ENCODE data around the gene TTI1.

TTI1 gene

GRCh38 chr20:38032585-38033329, 499 bp downstream of the TTI1 start:
- Histone ChIP-seq H3K9me3 (ENCODE audit: control insufficient read depth, low read length) (no peaks in the 10 kb centered on the region), H3K4me3 (ENCODE audit: extremely low read depth, insufficient read depth, low read length, poor library complexity, severe bottlenecking) (peak overlapping the region; percentile 83), H3K4me1 (ENCODE audit: control insufficient read depth, insufficient read depth, low read length, poor library complexity, severe bottlenecking) (peaks cover 4% of the 10 kb centered on the region), H3K36me3 (ENCODE audit: control insufficient read depth, insufficient read depth, low read length) (peaks cover 31% of the 10 kb centered on the region), H3K27ac (ENCODE audit: low read depth, low read length, severe bottlenecking) (peak overlapping the region; percentile 89)
- WGBS, 2 experiments (ENCODE audit: insufficient coverage in 2 of 2) = 46 to 47% methylated on average over 26 of the region's 28 CpGs

- Histone ChIP-seq H3K4me1 (ENCODE audit: control insufficient read depth, insufficient read depth, low read length, poor library complexity, severe bottlenecking) (peaks cover 4% of the 10 kb centered on the region), H3K36me3 (ENCODE audit: control insufficient read depth, insufficient read depth, low read length) (peaks cover 27% of the 10 kb centered on the region), H3K27ac (ENCODE audit: low read depth, low read length, severe bottlenecking) (no peak overlapping the region), H3K4me3 (ENCODE audit: extremely low read depth, insufficient read depth, low read length, poor library complexity, severe bottlenecking) (no peak overlapping the region), H3K9me3 (ENCODE audit: control insufficient read depth, low read length) (no peaks in the 10 kb centered on the region)
- 100% methylated on average over 1 of the region's 3 CpGs; no CpG with 5 or more reads in 1 of the 2 experiments for WGBS, 2 experiments (ENCODE audit: insufficient coverage in 2 of 2)
Measured at GRCh38 chr20:38031957-38032356, 1.3 kb downstream of the TTI1 start.

GRCh38 chr20:38029453-38029852, 3.8 kb downstream of the TTI1 start:
- Histone ChIP-seq H3K4me1 (ENCODE audit: control insufficient read depth, insufficient read depth, low read length, poor library complexity, severe bottlenecking) (peaks cover 4% of the 10 kb centered on the region), H3K4me3 (ENCODE audit: extremely low read depth, insufficient read depth, low read length, poor library complexity, severe bottlenecking) (no peak overlapping the region), H3K9me3 (ENCODE audit: control insufficient read depth, low read length) (no peaks in the 10 kb centered on the region), H3K36me3 (ENCODE audit: control insufficient read depth, insufficient read depth, low read length) (peaks cover 6% of the 10 kb centered on the region), H3K27ac (ENCODE audit: low read depth, low read length, severe bottlenecking) (no peak overlapping the region)
- WGBS, 2 experiments (ENCODE audit: insufficient coverage in 2 of 2) = 88 to 100% methylated on average over 1 to 2 of the region's 3 CpGs

DNA sequence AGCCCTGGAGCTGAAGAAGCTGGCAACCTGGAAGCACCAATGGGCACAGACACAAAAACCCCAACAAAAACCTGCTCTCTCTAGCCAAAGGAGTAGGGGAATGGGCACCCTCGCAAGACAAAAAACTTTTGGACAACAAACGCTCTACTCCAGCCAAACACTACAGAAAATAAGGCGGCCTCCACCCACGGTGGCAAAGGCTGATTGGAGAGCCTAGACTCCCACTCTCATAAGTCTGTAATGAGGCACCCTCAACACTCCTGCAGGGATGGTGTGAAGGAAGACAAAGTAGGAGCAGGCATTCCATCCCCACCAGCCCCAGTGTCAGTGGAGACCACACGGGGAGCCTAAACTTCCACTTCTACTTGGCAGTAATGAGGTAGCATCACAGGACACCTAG, 8.8 kb downstream of the TTI1 start:
- H3K9me3 ChIP-seq (ENCODE audit: control insufficient read depth, low read length) = peaks cover 5% of the 10 kb centered on the region
- no peak overlapping the region for H3K27ac ChIP-seq (ENCODE audit: low read depth, low read length, severe bottlenecking)
- no peaks in the 10 kb centered on the region for H3K4me1 ChIP-seq (ENCODE audit: control insufficient read depth, insufficient read depth, low read length, poor library complexity, severe bottlenecking)
- H3K36me3 ChIP-seq (ENCODE audit: control insufficient read depth, insufficient read depth, low read length) = peaks cover 19% of the 10 kb centered on the region
- no peak overlapping the region for H3K4me3 ChIP-seq (ENCODE audit: extremely low read depth, insufficient read depth, low read length, poor library complexity, severe bottlenecking)
- 90 to 95% methylated on average over 2 to 3 of the region's 5 CpGs for WGBS, 2 experiments (ENCODE audit: insufficient coverage in 2 of 2)

DNA sequence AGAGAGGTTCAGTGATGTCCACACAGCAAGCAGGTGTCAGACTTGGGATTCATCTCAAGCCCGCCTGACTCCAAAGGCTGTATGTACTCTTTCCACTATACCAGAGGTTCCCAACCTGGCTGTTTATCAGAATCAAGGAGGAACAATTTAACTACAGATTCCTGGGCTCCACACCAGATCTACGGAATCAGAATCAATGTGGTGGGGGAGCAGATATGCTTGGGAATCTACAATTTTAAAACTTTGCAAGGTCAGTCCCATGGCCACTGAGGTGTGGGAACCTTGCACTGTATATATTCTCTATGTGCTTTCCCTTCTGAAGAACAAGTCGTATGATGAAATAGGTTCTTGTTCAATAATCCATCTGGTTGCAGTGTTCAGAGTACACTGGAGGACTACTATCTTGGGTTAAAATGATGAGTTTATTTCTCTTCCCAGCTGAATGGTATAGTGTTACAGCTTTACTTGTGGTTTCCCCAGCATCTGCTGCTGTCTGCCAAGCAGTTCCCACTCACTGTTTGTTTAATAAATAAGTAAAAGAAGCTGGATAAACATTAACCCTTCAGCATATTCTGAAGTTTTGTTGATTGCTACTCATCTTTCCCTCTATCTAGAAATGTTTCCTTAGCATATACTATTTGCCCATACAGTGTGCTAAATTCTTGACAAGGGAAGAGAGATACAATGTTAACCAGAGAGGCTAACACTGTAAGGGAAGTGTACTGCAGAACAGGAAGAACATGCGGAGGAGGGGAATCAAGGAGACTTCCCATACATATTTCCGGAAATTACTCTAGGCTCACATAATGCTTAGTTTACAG, 9.9 kb downstream of the TTI1 start:
- Histone ChIP-seq H3K4me3 (ENCODE audit: extremely low read depth, insufficient read depth, low read length, poor library complexity, severe bottlenecking) (no peak overlapping the region), H3K36me3 (ENCODE audit: control insufficient read depth, insufficient read depth, low read length) (peaks cover 29% of the 10 kb centered on the region), H3K27ac (ENCODE audit: low read depth, low read length, severe bottlenecking) (no peak overlapping the region), H3K9me3 (ENCODE audit: control insufficient read depth, low read length) (peaks cover 14% of the 10 kb centered on the region), H3K4me1 (ENCODE audit: control insufficient read depth, insufficient read depth, low read length, poor library complexity, severe bottlenecking) (no peaks in the 10 kb centered on the region)
- WGBS, 2 experiments (ENCODE audit: insufficient coverage in 2 of 2) = 95 to 96% methylated on average over 3 of the region's 5 CpGs

GRCh38 chr20:38021087-38021772, 12.0 kb downstream of the TTI1 start:
- no peak overlapping the region for H3K27ac ChIP-seq (ENCODE audit: low read depth, low read length, severe bottlenecking)
- no peaks in the 10 kb centered on the region for H3K4me1 ChIP-seq (ENCODE audit: control insufficient read depth, insufficient read depth, low read length, poor library complexity, severe bottlenecking)
- H3K9me3 ChIP-seq (ENCODE audit: control insufficient read depth, low read length) = peaks cover 22% of the 10 kb centered on the region
- H3K4me3 ChIP-seq (ENCODE audit: extremely low read depth, insufficient read depth, low read length, poor library complexity, severe bottlenecking) = no peak overlapping the region
- H3K36me3 ChIP-seq (ENCODE audit: control insufficient read depth, insufficient read depth, low read length) = peaks cover 43% of the 10 kb centered on the region
- WGBS, 2 experiments (ENCODE audit: insufficient coverage in 2 of 2) = 75% methylated on average over 1 of the region's 2 CpGs; no CpG with 5 or more reads in 1 of the 2 experiments

- no peak overlapping the region for H3K4me3 ChIP-seq (ENCODE audit: extremely low read depth, insufficient read depth, low read length, poor library complexity, severe bottlenecking)
- no peak overlapping the region for H3K27ac ChIP-seq (ENCODE audit: low read depth, low read length, severe bottlenecking)
- peaks cover 65% of the 10 kb centered on the region for H3K36me3 ChIP-seq (ENCODE audit: control insufficient read depth, insufficient read depth, low read length)
- no peaks in the 10 kb centered on the region for H3K4me1 ChIP-seq (ENCODE audit: control insufficient read depth, insufficient read depth, low read length, poor library complexity, severe bottlenecking)
- WGBS, 2 experiments (ENCODE audit: insufficient coverage in 2 of 2) = no CpG with 5 or more reads among the region's 2 CpGs
- peaks cover 22% of the 10 kb centered on the region for H3K9me3 ChIP-seq (ENCODE audit: control insufficient read depth, low read length)
Measured at GRCh38 chr20:38018385-38018784, 14.9 kb downstream of the TTI1 start.

GRCh38 chr20:38017959-38018358, 15.3 kb downstream of the TTI1 start:
- no peaks in the 10 kb centered on the region for H3K4me1 ChIP-seq (ENCODE audit: control insufficient read depth, insufficient read depth, low read length, poor library complexity, severe bottlenecking)
- peaks cover 22% of the 10 kb centered on the region for H3K9me3 ChIP-seq (ENCODE audit: control insufficient read depth, low read length)
- no peak overlapping the region for H3K27ac ChIP-seq (ENCODE audit: low read depth, low read length, severe bottlenecking)
- peaks cover 66% of the 10 kb centered on the region for H3K36me3 ChIP-seq (ENCODE audit: control insufficient read depth, insufficient read depth, low read length)
- H3K4me3 ChIP-seq (ENCODE audit: extremely low read depth, insufficient read depth, low read length, poor library complexity, severe bottlenecking) = no peak overlapping the region
- no CpG with 5 or more reads among the region's 1 CpG for WGBS, 2 experiments (ENCODE audit: insufficient coverage in 2 of 2)

GRCh38 chr20:38013887-38014286, 19.4 kb downstream of the TTI1 start:
- H3K36me3 ChIP-seq (ENCODE audit: control insufficient read depth, insufficient read depth, low read length) = peaks cover 83% of the 10 kb centered on the region
- peaks cover 13% of the 10 kb centered on the region for H3K9me3 ChIP-seq (ENCODE audit: control insufficient read depth, low read length)
- no peak overlapping the region for H3K27ac ChIP-seq (ENCODE audit: low read depth, low read length, severe bottlenecking)
- H3K4me3 ChIP-seq (ENCODE audit: extremely low read depth, insufficient read depth, low read length, poor library complexity, severe bottlenecking) = no peak overlapping the region
- no peaks in the 10 kb centered on the region for H3K4me1 ChIP-seq (ENCODE audit: control insufficient read depth, insufficient read depth, low read length, poor library complexity, severe bottlenecking)
- WGBS, 2 experiments (ENCODE audit: insufficient coverage in 2 of 2) = 90% methylated on average over 2 of the region's 2 CpGs; no CpG with 5 or more reads in 1 of the 2 experiments

DNA sequence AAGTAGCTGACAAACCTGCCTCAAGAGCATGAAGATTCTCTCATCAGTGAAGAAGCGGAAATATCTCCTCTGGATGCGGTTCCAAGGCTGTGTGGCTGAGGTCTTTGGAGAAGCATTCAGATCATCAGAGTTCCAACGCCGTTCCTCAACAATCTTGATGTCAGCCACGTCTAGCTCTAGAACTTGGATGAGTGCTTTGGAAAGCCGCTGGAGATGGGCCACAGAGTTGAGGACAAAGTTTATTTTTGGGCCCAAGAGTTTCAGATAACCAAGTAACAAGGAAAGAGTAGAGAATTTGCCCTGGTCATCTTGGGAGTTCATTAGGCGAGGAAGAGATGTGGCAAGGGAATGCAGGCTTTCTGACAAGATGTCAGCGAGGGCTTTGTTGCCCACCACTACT, 20.9 kb downstream of the TTI1 start:
- no peak overlapping the region for H3K27ac ChIP-seq (ENCODE audit: low read depth, low read length, severe bottlenecking)
- no peaks in the 10 kb centered on the region for H3K9me3 ChIP-seq (ENCODE audit: control insufficient read depth, low read length)
- H3K4me3 ChIP-seq (ENCODE audit: extremely low read depth, insufficient read depth, low read length, poor library complexity, severe bottlenecking) = no peak overlapping the region
- peaks cover 75% of the 10 kb centered on the region for H3K36me3 ChIP-seq (ENCODE audit: control insufficient read depth, insufficient read depth, low read length)
- 95 to 96% methylated on average over 6 to 8 of the region's 8 CpGs for WGBS, 2 experiments (ENCODE audit: insufficient coverage in 2 of 2)
- H3K4me1 ChIP-seq (ENCODE audit: control insufficient read depth, insufficient read depth, low read length, poor library complexity, severe bottlenecking) = no peaks in the 10 kb centered on the region

Measured in mesodermal cell (in vitro differentiated cells).